Measurements from ENCODE around the gene CNTNAP4. TPM values are rescaled to one million over a fixed set of nuclear protein-coding genes. Genes with fewer than 3 reads are reported as not detected.

Gene CNTNAP4
- not detected for total RNA-seq

DNA sequence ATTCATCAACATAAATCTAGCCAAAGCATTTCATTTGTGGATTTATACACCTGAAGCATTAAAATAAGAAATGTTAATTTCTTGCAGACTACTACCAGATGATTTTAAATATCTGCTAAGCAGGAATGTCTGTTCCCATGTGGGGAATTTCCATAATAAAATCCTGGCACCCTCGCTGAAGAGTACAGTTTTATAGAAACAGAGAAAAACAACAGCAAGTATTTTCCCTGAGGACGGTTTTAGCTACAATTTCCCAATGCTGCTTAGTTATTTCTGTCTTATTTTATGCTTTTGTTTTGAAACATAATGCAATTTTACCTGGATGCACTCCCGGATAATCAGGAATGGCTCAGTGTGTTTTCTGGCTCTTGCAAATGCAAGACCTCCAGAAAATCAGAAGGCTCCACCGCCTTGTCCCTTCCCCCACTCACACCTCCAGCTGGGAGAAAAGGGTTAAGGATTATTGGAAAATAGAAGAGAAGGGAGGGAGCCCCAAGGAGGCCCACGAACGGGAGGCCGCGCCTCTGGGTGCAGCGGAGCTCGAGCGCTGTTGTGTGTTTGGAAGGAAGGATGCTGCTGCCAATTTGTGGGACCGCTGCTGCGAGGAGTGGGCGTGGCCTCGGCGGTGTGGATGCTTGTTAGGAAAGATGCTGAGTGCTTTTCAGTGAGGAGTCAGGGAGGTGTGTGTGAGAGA, at the start of gene CNTNAP4:
Gene CNTNAP4 (plus strand): TSS at position 657 of the 694 bp plus-strand sequence. CDS start 262 bp downstream, outside the sequence.

